ENCODE data around the gene SDCCAG8. TPM values are rescaled to one million over a fixed set of nuclear protein-coding genes. Genes with fewer than 3 reads are reported as not detected.

The SDCCAG8 gene
- total RNA-seq, 3 donors from 2014 or later (not counting 1 experiment from before 2014, with no cell fraction given): 17.8 to 28.3 (median 21.2) TPM

- no peak for TF ChIP-seq CTCF (IDR thresholded peaks at IDR 0.05)
- no peaks in the 10 kb centered on the region for H3K9me3 ChIP-seq (ENCODE audit: control insufficient read depth, insufficient read depth, low read length)
- no peak overlapping the region for H3K27ac ChIP-seq (ENCODE audit: low read length)
- peaks cover 12% of the 10 kb centered on the region for H3K36me3 ChIP-seq (ENCODE audit: control insufficient read depth, insufficient read depth, low read length)
- intact Hi-C loops (cut with micrococcal nuclease): no loop called here
- Mint-ChIP-seq H3K4me1 (peaks cover 16 to 23% of the 10 kb centered on the region in 2 donors), H3K4me3 (no peak overlapping the region), H3K9me3 (no peaks in the 10 kb centered on the region), H3K27ac (no peak overlapping the region), H3K36me3 (peaks cover 3% of the 10 kb centered on the region), H3K27me3 (ENCODE audit: low read depth in 2 of 2) (no peaks in the 10 kb centered on the region)
- ATAC-seq (no peak), DNase-seq (no peak)
- no peaks in the 10 kb centered on the region for H3K27me3 ChIP-seq (ENCODE audit: control insufficient read depth, insufficient read depth, low read length)
- H3K4me1 ChIP-seq (ENCODE audit: control insufficient read depth, insufficient read depth, low read length): no peaks in the 10 kb centered on the region
- no peak overlapping the region for H3K4me3 ChIP-seq (ENCODE audit: low read length)
Observed at GRCh38 chr1:243549108-243549507, 293.3 kb downstream of the SDCCAG8 start.

Other genes starting within 250 kb of the SDCCAG8 start
- gene CEP170, start 760 bp upstream of the SDCCAG8 start, total RNA-seq: 10 to 100 TPM; 13.5 to 22.7 (median 19.1) TPM

Data from natural killer cell (primary cell).